Transverse colon (tissue), 4 donors: ENCODE measurements around the gene LRRIQ1. TPM values are rescaled to one million over a fixed set of nuclear protein-coding genes. Genes with fewer than 3 reads are reported as not detected.

ENCODE experiments used
- DNase-seq: peaks from one replicate; pipeline ENCODE4 v3.0.0-alpha.2; 2019
- H3K27ac ChIP-seq, 4 donors: fragments of 200-600 bp; sonication (generic); 2 replicates each; pipeline ENCODE4 v1.5.1; 2016 to 2018; ENCODE audit warnings: inconsistent platforms in 4 of 4
- H3K27me3 ChIP-seq: fragments of 200-600 bp; sonication (generic); 2 replicates; pipeline ENCODE4 v1.5.1; 2017; ENCODE audit warnings: inconsistent platforms
- H3K36me3 ChIP-seq, 4 donors: fragments of 200-600 bp; sonication (generic); 2 replicates each; pipeline ENCODE4 v1.5.1; 2017 to 2019; ENCODE audit warnings: inconsistent platforms in 4 of 4
- H3K4me1 ChIP-seq, 4 donors: fragments of 200-600 bp; sonication (generic); 2 replicates each; pipeline ENCODE4 v1.5.1; 2017 to 2020; ENCODE audit warnings: inconsistent platforms in 4 of 4
- H3K4me3 ChIP-seq, 4 donors: fragments of 200-600 bp; sonication (generic); 1 replicate in 1 of 4; 2 replicates in 3 of 4; pipeline versions ENCODE4 v1.5.1 to v1.6.1; 2017 to 2019; ENCODE audit warnings: inconsistent platforms in 4 of 4
- H3K9me3 ChIP-seq, 2 donors: fragments of 200-600 bp; sonication (generic); 2 replicates each; pipeline ENCODE4 v1.5.1; 2017 to 2019; ENCODE audit warnings: inconsistent platforms in 2 of 2
- EP300 ChIP-seq: sonication (generic); formaldehyde crosslinking; IDR thresholded peaks from one replicate; pipeline ENCODE4 v1.6.1; 2017; ENCODE audit warnings: antibody characterized with exemption, low read depth
- POLR2A ChIP-seq: fragments of 450-650 bp; IDR thresholded peaks from one replicate; pipeline ENCODE4 v1.6.1; 2016; ENCODE audit warnings: antibody characterized with exemption, mild to moderate bottlenecking, moderate library complexity
- POLR2AphosphoS5 ChIP-seq, 3 donors: sonication (generic); formaldehyde crosslinking; IDR thresholded peaks; one replicate each; pipeline ENCODE4 v1.6.1; 2016; ENCODE audit warnings: antibody characterized with exemption in 3 of 3
- WGBS, 2 donors: methylation state at CpG; one replicate each; pipeline ENCODE4 v1.1.5; 2018; ENCODE audit warnings: low coverage in 1 of 2; 5-methylcytosine and 5-hydroxymethylcytosine counted together
- in situ Hi-C, 4 donors: fragments of 200-750 bp; cut with MboI; loops; one replicate each; pipeline versions ENCODE4 v1.15.0 to v1.15.1; 2017; ENCODE audit warnings: low sequenced_read_pairs in 3 of 4, low pct_ligation_motif_present in 1 of 4, low pct_unique_long_range_greater_than_20kb in 1 of 4
- intact Hi-C: fragments of 100-400 bp; cut with DNase I; formaldehyde crosslinking; loops from one replicate; pipeline ENCODE4 v1.15.1; 2023; ENCODE audit warnings: low total_unique reads
- total RNA-seq, 4 donors: library from RNA; depleted of rRNA; stranded (reverse); fragments of >200 nt; gene quantifications; one replicate each; pipeline ENCODE4 v1.1.0, GENCODE V29; 2016
- TF ChIP-seq, protein P1 (sequence below), 5 experiments: fragments of 200-600 bp in 3 of 5; fragments of 450-650 bp in 2 of 5; sonication (generic) in 3 of 5; IDR thresholded peaks; 1 replicate in 2 of 5; 2 replicates in 3 of 5; pipeline ENCODE4 v1.5.1; 2016 to 2017; ENCODE audit warnings: antibody characterized with exemption in 5 of 5, inconsistent platforms in 3 of 5, mild to moderate bottlenecking in 2 of 5, moderate library complexity in 1 of 5

The LRRIQ1 gene
- total RNA-seq, 4 donors from 2014 or later = not detected

DNA sequence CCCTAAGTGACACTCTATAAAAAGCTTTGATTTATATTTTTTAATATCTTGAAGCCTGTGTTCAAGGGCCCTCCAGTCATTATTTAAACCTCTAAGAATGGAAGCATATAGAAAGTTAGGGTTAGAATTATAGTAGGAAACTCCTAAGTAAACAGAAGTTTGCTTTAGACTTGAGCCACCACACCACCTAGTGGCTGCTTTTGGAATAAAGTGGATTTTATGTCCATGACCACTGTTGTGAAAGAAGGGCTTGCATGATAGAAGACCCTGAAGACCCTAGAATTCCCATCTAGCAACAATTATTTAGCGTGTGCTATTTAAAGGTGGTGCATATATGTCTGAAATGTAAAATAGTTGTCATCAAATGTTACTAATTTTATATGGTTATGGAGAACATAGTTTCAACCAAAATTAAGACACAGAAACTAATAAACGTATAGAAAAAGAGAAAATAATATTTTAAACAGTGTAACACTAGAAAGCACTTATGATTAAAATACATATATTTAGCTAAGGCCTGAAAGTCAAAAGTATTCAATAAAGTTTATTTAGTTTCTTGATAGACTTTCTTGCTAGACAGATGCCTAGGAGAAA lies 21.3 kb downstream of the LRRIQ1 start:
- DNase-seq = peak; percentile 15
- no peak overlapping the region for H3K27ac ChIP-seq
- TF ChIP-seq POLR2A = no peak
- TF ChIP-seq, protein P1, sequence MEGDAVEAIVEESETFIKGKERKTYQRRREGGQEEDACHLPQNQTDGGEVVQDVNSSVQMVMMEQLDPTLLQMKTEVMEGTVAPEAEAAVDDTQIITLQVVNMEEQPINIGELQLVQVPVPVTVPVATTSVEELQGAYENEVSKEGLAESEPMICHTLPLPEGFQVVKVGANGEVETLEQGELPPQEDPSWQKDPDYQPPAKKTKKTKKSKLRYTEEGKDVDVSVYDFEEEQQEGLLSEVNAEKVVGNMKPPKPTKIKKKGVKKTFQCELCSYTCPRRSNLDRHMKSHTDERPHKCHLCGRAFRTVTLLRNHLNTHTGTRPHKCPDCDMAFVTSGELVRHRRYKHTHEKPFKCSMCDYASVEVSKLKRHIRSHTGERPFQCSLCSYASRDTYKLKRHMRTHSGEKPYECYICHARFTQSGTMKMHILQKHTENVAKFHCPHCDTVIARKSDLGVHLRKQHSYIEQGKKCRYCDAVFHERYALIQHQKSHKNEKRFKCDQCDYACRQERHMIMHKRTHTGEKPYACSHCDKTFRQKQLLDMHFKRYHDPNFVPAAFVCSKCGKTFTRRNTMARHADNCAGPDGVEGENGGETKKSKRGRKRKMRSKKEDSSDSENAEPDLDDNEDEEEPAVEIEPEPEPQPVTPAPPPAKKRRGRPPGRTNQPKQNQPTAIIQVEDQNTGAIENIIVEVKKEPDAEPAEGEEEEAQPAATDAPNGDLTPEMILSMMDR (IDR thresholded peaks at IDR 0.05) = peak; percentile 50 to 74 (median 69)
- no peak for TF ChIP-seq POLR2AphosphoS5 (IDR thresholded peaks at IDR 0.05)
- WGBS, 2 donors = 34 to 46% methylated on average over 2 of the region's 2 CpGs
- intact Hi-C loops = no loop called here
- H3K9me3 ChIP-seq = no peaks in the 10 kb centered on the region
- H3K36me3 ChIP-seq = no peaks in the 10 kb centered on the region
- H3K27me3 ChIP-seq = no peaks in the 10 kb centered on the region
- H3K4me3 ChIP-seq = no peak overlapping the region
- in situ Hi-C loops = no loop called here
- no peaks in the 10 kb centered on the region for H3K4me1 ChIP-seq

DNA sequence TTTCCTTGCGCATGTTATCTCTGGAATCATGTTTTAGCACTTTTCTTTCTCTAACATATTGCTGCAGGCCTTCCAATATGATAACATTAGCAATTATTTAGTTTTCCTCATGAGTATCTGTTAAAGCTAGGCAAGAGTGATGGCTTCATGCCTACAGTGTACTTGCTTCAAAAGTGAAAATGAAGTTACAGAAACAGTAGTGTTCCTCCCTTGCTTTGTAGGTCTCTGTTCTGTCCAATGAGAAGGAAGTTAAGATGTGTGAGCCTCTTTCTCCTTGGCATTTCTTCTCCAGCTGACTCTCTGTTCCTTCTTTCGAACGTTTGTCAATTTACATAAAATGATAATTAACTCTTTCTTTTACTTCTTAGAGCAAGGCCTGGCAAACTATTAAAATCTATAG lies 22.2 kb downstream of the LRRIQ1 start:
- Histone ChIP-seq H3K9me3 (no peaks in the 10 kb centered on the region), H3K27ac (no peak overlapping the region), H3K27me3 (no peaks in the 10 kb centered on the region), H3K36me3 (no peaks in the 10 kb centered on the region), H3K4me1 (no peaks in the 10 kb centered on the region), H3K4me3 (no peak overlapping the region)
- DNase-seq = no peak
- no peak for TF ChIP-seq POLR2AphosphoS5 (IDR thresholded peaks at IDR 0.05)
- intact Hi-C loops (no loop called here), in situ Hi-C loops (no loop called here)
- WGBS, 2 donors = 47 to 48% methylated on average over 3 of the region's 3 CpGs

DNA sequence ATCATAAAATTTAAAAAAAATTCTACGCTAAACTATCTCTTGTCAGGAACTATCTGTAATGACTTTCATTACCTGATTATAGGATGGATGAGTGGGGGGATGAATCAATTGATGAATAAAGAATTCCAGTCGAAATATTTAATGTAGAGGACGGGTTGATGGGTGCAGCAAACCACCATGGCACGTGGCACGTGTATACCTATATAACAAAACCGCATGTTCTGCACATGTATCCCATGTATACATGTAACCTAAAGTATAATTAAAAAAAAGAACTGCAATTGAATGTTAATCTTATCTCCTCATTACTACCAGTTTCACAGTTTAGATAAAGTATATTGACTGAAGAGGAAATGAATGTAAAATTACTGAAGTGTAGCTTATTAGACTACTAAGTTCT lies 23.4 kb downstream of the LRRIQ1 start:
- WGBS, 2 donors = 61 to 73% methylated on average over 6 of the region's 6 CpGs
- Histone ChIP-seq H3K27me3 (no peaks in the 10 kb centered on the region), H3K4me3 (no peak overlapping the region), H3K36me3 (no peaks in the 10 kb centered on the region), H3K27ac (no peak overlapping the region), H3K4me1 (no peaks in the 10 kb centered on the region), H3K9me3 (no peaks in the 10 kb centered on the region)
- in situ Hi-C loops = no loop called here
- TF ChIP-seq, protein P1 (IDR thresholded peaks at IDR 0.05) = no peak
- TF ChIP-seq EP300 (no peak), POLR2AphosphoS5 (IDR thresholded peaks at IDR 0.05) (no peak), POLR2A (no peak)
- DNase-seq = no peak
- intact Hi-C loops = no loop called here

DNA sequence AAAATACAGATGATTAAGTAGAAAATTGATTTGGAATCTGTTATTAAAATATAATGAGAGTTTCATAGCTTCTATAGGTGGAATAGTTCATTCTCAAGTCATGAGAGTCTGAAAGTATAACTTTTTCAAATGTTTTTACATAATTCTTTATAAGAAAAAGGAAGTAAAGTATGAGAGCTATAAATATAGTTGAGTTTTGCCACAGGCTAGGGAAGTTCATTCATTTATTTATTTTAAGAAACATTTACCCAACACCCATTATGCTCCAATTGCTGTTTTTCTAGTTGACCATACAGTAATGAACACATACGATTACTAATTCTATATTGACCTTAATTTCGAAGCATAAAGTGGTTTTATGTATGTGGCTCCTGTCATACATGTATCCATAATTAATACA lies 24.8 kb downstream of the LRRIQ1 start:
- WGBS, 2 donors = 51 to 55% methylated on average over 2 of the region's 2 CpGs
- Histone ChIP-seq H3K4me1 (no peaks in the 10 kb centered on the region), H3K27me3 (no peaks in the 10 kb centered on the region), H3K36me3 (no peaks in the 10 kb centered on the region), H3K9me3 (no peaks in the 10 kb centered on the region), H3K27ac (no peak overlapping the region), H3K4me3 (no peak overlapping the region)
- TF ChIP-seq POLR2AphosphoS5 (IDR thresholded peaks at IDR 0.05) (no peak), EP300 (no peak), POLR2A (no peak)
- TF ChIP-seq, protein P1 (IDR thresholded peaks at IDR 0.05) = no peak
- in situ Hi-C loops = no loop called here
- DNase-seq = no peak
- intact Hi-C loops = no loop called here

DNA sequence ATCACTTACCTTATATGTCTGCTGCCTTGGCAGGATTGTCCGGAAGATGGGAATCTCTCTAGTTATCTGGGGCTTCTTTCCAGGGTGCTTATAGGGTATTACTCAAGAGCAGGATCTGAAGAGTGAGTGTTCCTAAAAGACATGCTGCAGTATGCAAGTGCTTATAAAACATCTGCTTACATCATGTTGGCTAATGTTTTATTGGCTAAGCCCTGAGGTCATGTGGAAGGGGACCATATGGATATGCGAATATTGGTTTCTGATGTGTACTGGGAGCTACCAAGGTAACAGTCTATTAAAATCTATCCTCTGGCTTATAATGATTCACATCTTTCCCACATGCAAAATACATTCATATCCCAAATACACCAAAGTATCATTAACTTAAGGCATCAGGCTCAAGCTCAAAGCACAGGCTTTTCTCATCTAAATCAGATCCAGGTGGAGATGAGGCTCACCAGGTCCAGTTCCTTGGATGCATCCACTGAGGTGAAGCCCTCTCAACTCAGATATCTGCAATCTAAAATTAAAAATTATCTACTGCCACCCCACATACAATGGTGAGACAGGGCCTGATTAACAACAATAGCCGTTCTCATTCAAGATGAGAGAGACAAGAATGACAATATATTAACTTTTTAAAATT lies 29.8 kb downstream of the LRRIQ1 start:
- in situ Hi-C loops = no loop called here
- WGBS, 2 donors = 86 to 92% methylated on average over 2 to 3 of the region's 3 CpGs
- H3K4me3 ChIP-seq = no peak overlapping the region
- no peaks in the 10 kb centered on the region for H3K27me3 ChIP-seq
- no peaks in the 10 kb centered on the region for H3K4me1 ChIP-seq
- DNase-seq = no peak
- no peaks in the 10 kb centered on the region for H3K36me3 ChIP-seq
- intact Hi-C loops = no loop called here
- H3K27ac ChIP-seq = no peak overlapping the region
- H3K9me3 ChIP-seq = no peaks in the 10 kb centered on the region
- TF ChIP-seq POLR2A (no peak), EP300 (no peak)
